ENCODE results near the gene TNFRSF19.

Gene TNFRSF19

GRCh38 chr13:23620613-23621315 lies 50.6 kb downstream of the TNFRSF19 start:
- DNase-seq (ENCODE audit: low read depth): no peak
- no peak overlapping the region for H3K4me3 ChIP-seq (replicated peaks; ENCODE audit: low read depth, low read length)
- no peak for TF ChIP-seq CTCF (IDR thresholded peaks at IDR 0.05; ENCODE audit: low read length, missing control alignments)

- DNase-seq (ENCODE audit: low read depth): peak; percentile 61
- no peak overlapping the region for H3K4me3 ChIP-seq (replicated peaks; ENCODE audit: low read depth, low read length)
- TF ChIP-seq CTCF (IDR thresholded peaks at IDR 0.05; ENCODE audit: low read length, missing control alignments): no peak
Measured at GRCh38 chr13:23621316-23621645, 51.1 kb downstream of the TNFRSF19 start.

GRCh38 chr13:23622985-23623384 lies 52.8 kb downstream of the TNFRSF19 start:
- DNase-seq (ENCODE audit: low read depth): no peak
- no peak overlapping the region for H3K4me3 ChIP-seq (replicated peaks; ENCODE audit: low read depth, low read length)
- no peak for TF ChIP-seq CTCF (IDR thresholded peaks at IDR 0.05; ENCODE audit: low read length, missing control alignments)

- no peak overlapping the region for H3K4me3 ChIP-seq (replicated peaks; ENCODE audit: low read depth, low read length)
- no peak for TF ChIP-seq CTCF (IDR thresholded peaks at IDR 0.05; ENCODE audit: low read length, missing control alignments)
- no peak for DNase-seq (ENCODE audit: low read depth)
Measured at GRCh38 chr13:23623394-23623793, 53.2 kb downstream of the TNFRSF19 start.

GRCh38 chr13:23626700-23627099 lies 56.5 kb downstream of the TNFRSF19 start:
- no peak for TF ChIP-seq CTCF (IDR thresholded peaks at IDR 0.05; ENCODE audit: low read length, missing control alignments)
- no peak overlapping the region for H3K4me3 ChIP-seq (replicated peaks; ENCODE audit: low read depth, low read length)
- DNase-seq (ENCODE audit: low read depth): no peak

GRCh38 chr13:23627410-23627809 lies 57.2 kb downstream of the TNFRSF19 start:
- TF ChIP-seq CTCF (IDR thresholded peaks at IDR 0.05; ENCODE audit: low read length, missing control alignments): no peak
- DNase-seq (ENCODE audit: low read depth): no peak
- no peak overlapping the region for H3K4me3 ChIP-seq (replicated peaks; ENCODE audit: low read depth, low read length)

GRCh38 chr13:23628250-23628649 lies 58.0 kb downstream of the TNFRSF19 start:
- no peak for DNase-seq (ENCODE audit: low read depth)
- TF ChIP-seq CTCF (IDR thresholded peaks at IDR 0.05; ENCODE audit: low read length, missing control alignments): no peak
- H3K4me3 ChIP-seq (replicated peaks; ENCODE audit: low read depth, low read length): no peak overlapping the region

Data from fibroblast of pulmonary artery (primary cell).